Activated gamma-delta T cell (primary cell): Measurements from ENCODE around the gene EVC.
"Not testable (repeated sequence)": the region's sequence is repeated elsewhere in the genome, so short reads cannot be mapped to it uniquely, and the experiment has no call there.

ENCODE experiments used
- DNase-seq: peaks from one replicate; lab custom pipeline; 2025; lab: John Stamatoyannopoulos, UW

EVC gene

DNA sequence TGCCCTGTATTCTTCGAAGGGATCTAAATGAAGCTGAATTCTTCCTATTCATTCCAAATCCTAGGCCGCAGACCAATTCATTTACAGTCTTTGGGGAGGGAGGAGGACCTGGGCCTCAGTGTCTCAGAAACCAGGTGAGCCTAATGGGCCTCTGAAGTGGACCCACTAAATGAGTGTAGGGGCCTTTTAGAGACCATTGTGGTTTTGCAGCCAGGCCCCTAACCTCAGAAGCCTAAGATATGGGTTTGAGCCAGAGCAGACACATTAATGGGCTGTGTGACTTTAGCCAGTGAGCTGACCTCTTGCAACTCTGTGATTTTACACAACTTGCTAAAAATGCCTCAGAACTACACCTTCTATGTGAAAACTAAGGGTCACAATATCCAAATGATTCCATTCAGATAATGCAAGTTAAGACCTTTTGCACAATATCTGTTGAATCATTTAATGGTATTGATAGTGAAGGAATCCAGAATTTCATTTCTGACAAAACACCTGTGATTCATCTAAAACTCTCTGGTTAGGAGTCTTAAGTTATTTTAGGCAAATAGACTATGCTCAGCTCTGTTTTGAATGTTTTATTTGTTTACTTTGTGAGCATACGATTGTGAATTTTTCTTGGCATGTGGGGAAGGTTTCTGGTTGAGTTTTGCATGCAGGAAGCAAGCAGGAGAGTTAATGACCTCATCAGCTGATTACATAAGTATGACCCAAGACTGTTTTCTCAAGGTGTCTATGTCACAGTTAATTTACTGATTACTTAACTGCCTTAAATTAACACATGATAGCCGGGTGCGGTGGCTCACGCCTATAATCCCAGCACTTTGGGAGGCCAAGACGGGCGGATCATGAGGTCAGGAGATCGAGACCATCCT, 75.0 kb downstream of the EVC start:
- DNase-seq: no peak

DNA sequence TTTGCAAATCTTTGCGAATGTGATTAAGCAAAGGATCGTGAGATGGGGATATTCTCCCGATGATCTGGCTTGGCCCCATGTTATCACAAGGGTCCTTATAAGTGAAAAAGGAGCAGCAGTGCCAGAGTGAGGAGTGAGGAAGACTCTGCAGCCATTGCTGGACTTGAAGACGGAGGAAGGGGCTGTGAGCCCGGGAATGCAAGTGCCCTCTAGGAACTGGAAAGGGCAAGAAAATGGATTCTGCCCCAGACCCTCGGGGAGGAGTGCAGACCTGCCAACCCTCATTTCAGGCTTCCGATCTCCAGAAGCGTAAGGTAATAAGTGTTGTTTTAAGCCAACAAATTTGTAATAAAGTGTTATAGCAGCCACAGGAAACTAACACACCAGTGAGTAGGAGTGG, 76.3 kb downstream of the EVC start:
- DNase-seq: no peak

- no peak for DNase-seq
These were observed 77.1 kb downstream of the EVC start for GRCh38 chr4:5788144-5788543.

DNA sequence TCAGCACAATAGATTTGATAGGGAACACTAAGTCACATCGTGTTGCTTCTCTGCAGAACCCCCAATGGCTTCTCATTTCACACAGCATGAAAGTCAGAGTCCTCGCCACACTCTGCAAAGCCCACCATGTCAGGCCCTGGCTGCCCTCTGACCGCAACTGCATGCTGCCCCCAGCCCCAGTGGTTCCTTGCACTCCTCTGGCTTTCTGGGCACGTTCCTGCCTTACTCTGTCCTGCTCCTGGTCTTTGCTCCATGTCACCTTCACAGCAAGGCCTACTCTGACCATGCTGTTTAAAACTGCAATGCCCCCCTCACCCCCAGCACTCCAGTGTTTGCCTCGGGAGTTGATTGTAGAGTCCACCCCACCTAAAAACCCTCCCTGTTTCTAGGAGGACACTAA, 78.1 kb downstream of the EVC start:
- DNase-seq: no peak

DNA sequence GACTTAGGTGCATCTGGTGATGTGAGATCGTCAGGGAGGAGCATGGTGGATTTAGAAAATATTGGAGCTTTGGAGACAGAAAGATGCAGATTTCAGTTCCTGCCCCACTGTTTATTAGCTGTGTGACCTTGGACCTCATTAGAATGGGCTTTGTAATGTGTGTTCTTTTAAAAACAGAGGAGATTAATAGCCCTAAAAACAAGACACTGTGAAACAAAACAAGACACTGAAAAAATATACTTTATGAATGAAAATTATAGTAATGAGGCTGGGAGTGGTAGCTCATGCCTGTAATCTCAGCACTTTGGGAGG, 79.5 kb downstream of the EVC start:
- no peak for DNase-seq

GRCh38 chr4:5791654-5792053, 80.7 kb downstream of the EVC start:
- no peak for DNase-seq

- DNase-seq: no peak
These were observed 82.5 kb downstream of the EVC start for GRCh38 chr4:5793514-5793913.

DNA sequence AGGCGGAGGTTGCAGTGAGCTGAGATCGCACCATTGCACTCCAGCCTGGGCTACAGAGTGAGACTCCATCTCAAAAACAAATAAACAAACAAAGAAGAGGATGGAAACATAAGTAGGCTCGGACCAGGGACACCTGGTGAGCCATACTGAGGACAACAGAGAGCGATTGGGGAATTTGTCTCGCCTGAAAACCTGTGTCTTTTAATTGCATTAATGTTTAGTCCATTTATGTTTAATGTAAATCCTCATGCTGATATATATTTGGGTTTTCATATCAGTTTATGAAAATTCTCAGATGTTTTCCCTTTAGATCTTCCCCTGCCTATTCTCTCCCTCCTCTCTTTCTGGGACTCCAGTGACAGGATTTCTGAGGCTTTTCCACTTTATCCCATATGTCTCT, 84.6 kb downstream of the EVC start:
- DNase-seq: no peak

- DNase-seq: no peak
These were observed 86.0 kb downstream of the EVC start for GRCh38 chr4:5796976-5797375.

- no peak for DNase-seq
These were observed 86.9 kb downstream of the EVC start for GRCh38 chr4:5797866-5798265.

DNA sequence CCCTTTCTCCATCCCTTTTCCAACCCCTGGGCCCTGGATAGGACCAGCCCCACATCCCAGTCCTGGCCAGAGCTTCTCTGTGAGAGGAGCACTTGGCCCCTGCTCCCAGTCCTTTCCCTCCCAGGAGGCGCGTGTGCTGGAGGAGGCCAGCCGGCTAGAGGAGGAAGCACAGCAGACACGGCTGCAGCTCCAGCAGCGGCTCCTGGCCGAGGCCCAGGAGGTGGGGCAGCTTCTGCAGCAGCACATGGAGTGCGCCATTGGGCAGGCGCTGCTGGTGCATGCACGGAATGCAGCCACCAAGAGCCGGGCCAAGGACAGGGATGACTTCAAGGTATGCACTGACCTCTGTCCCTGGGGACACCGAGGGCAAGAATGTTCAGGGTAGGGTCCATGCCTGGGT, 87.5 kb downstream of the EVC start:
- no peak for DNase-seq

- DNase-seq: no peak
These were observed 87.9 kb downstream of the EVC start for GRCh38 chr4:5798946-5799345.

- DNase-seq: no peak
These were observed 88.4 kb downstream of the EVC start for GRCh38 chr4:5799406-5799805.

DNA sequence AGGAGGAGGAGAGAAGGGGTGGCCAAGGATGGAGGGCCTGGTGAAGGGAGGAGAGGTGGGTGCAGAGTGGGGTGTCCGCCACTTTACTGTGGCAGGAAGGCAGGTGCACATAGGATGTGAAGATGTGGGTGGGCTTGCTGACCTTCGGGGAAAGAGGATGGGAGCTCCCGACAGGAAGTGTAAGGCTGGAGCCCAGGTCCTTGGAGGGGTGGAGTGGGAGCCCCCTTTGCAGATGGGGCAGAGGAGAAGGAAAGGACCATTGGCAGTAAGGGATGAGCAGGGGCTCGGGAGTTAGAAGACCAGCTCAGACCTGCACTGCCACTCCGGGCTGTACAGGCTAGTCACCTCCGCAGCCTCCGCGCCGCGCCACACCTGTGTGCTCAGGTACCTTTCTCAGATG, 89.5 kb downstream of the EVC start:
- DNase-seq: no peak

GRCh38 chr4:5801696-5802095, 90.7 kb downstream of the EVC start:
- DNase-seq: no peak

DNA sequence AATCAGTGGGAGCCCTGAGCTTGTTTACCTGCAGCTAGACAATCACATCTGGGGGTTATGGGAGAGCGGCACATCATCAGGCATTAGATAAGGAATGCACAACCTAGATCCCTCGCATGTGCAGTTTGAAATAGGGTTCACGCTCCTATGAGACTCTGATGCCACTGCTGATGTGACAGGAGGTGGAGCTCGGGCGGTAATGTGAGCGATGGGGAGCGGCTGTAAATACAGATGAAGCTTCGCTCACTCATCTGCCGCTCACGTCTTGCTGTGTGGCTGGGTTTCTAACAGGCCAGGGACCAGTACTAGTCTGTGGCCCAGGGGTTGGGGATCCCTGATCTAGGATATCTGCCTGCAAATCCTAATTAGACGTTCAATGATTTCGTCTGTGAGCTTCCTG, 91.6 kb downstream of the EVC start:
- no peak for DNase-seq

GRCh38 chr4:5804656-5805055, 93.7 kb downstream of the EVC start:
- DNase-seq: no peak

DNA sequence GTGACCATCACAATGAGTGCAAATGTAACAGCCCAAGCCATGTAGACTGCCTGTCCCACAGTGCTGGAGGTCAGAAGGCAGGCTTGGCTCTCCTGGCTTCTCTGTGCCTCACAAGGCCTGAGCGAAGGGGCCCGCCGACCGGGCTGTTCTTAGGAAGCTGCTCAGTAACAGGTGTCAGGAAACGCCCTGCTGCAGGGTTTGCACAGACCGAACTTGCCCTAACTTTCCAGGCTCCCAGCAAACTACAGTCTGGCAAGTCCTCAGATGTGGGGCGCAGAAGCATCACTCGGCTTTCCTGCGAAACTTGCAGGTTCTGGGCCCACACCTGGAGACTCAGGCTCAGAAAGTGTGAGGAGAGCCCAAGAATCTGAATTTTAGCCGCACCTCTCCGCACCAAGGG, 94.3 kb downstream of the EVC start:
- no peak for DNase-seq

GRCh38 chr4:5808081-5808741, 97.2 kb downstream of the EVC start:
- DNase-seq: no peak

DNA sequence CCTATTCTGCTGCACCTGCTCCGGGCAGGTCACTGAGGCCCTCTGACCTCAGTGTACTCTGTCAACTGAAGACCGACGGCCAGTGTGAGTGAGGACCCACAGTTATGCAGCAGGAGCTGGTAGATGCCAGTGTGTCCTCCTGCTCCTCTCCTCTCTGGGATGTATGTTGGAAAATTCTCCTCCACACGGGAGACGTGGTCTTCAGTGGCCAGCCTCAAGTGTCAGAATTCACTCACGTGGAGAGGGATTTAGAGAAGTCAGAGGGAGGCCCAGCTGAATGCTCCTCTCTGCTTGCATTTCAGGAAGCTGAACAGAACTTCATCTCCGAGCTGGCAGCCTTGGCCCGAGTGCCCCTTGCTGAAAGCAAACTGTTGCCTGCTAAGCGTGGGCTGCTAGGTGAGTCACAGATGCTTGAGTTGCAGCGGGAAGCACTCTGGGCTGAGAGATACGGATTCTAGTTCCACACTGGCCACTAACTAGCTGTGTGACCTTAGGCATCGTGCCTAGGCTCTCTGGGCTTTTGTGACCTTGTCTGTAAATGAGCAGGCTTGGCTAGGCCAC, 98.3 kb downstream of the EVC start:
- no peak for DNase-seq

GRCh38 chr4:5810151-5810550, 99.2 kb downstream of the EVC start:
- no peak for DNase-seq

GRCh38 chr4:5810770-5811430, 99.9 kb downstream of the EVC start:
- DNase-seq: no peak

DNA sequence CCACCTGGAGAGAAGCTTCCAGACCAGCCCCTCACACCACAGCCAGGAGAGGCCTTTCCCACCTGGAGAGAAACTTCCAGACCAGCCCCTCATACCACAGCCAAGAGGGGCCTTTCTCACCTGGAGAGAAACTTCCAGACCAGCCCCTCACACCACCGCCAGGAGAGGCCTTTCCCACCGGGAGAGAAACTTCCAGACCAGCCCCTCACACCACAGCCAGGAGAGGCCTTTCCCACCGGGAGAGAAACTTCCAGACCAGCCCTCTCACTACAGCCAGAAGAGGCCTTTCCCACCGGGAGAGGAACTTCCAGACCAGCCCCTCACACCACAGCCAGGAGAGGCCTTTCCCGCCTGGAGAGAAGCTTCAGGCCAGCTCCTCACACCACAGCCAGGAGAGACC, 101.1 kb downstream of the EVC start:
- not testable (repeated sequence) for DNase-seq
